Measurements from ENCODE around the gene C16orf78.

GRCh38 chr16:49347476-49347875, 26.1 kb upstream of the C16orf78 start:
- TF ChIP-seq CTCF (conservative IDR thresholded peaks at IDR 0.05) = no peak
- no peak for TF ChIP-seq EZH2 (IDR thresholded peaks at IDR 0.05; ENCODE audit: low read depth)

All from PC-9 (cell line).